HG03280 (cell line): ENCODE results near the gene CSH1.
A peak's percentile ranks its signal among the peaks of the same experiment; 100 is the strongest.
"Not testable (repeated sequence)": the region's sequence is repeated elsewhere in the genome, so short reads cannot be mapped to it uniquely, and the experiment has no call there.

Experiments
- ATAC-seq: cut with Tn5 transposase; IDR thresholded peaks from one replicate; pipeline ENCODE4 v1.9.1; 2021; ENCODE audit warnings: mild to moderate bottlenecking, moderate library complexity; ENCODE audit not compliant: unreplicated experiment

Gene CSH1

DNA sequence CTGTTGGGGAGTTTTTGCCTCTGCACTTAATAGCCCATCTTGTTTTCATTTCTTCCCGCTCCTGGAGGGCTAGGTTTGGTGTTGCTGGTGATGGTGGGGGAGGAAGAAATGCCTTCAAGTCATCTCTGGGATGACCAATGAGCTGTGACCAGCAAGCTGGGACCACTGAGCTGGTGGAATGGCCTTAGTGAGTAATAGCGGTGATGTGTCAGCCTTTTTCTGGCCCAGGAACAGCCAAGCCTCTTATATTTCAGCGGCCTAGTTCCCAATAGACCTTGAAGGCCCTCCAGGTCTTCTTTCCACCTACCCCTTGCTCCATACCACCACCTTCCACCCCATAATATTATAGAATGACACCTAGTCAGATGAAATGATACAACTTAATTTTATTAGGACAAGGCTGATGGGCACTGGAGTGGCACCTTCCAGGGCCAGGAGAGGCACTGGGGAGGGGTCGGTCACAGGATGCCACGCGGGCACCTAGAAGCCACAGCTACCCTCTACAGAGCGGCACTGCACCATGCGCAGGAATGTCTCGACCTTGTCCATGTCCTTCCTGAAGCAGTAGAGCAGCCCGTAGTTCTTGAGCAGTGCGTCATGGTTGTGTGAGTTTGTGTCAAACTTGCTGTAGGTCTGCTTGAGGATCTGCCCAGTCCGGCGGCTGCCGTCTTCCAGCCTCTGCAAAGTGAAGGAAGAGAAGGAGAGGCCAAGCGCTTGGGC, 24.6 kb downstream of the CSH1 start:
- ATAC-seq: not testable (repeated sequence)

DNA sequence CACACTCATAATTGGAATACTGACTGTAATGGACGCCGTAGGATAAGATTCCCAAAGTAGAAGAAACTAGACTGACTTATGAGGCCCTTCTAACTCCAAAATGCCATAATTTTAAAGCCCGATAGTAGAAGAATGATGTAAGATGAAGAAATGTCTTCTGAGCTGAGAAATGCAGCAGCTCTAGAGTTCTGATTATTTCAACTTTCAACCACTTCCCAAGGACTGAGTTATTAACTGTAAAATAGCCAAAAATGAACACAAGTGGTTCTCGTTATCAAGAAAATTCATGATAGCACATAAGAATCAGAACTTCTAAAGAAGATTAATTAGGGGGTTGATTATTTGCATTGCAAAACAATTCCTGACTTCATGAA, 26.1 kb downstream of the CSH1 start:
- not testable (repeated sequence) for ATAC-seq

DNA sequence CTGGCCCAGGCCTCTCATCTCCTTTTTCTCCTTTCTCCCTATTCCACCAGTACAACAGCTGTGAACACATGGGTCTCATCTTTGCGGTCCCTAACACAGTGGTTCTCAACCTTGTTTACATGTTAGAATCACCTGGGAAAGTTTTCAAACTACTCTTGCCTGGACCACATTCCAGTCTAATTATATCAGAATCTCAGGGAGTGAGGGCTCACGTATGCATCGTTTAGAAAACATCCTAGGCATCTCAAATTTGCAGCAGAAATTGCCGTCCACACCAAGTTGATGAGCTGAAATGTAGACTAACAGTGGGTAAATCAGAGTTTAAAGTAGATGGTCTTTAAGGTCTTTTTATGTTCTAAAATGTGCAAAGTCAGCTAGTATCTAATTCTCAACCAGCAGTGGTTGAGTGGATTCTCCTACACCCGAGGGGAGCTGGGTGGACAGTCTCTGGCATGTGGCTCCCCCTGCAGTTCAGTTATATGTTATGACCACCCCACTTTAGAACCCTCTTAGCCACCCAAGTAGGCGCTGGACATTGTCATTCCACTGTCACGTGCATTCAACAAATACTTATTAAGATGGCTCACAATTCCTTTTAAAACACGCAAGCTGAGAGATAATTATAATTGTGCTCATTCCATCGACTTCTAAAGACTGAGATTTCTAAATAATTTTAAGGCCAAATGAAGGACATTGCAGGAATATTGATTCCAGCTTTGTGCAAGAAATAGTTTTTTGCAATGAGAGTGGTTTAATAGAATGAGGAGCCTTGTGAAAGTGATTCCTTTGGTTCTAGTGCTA, 26.7 kb downstream of the CSH1 start:
- not testable (repeated sequence) for ATAC-seq

DNA sequence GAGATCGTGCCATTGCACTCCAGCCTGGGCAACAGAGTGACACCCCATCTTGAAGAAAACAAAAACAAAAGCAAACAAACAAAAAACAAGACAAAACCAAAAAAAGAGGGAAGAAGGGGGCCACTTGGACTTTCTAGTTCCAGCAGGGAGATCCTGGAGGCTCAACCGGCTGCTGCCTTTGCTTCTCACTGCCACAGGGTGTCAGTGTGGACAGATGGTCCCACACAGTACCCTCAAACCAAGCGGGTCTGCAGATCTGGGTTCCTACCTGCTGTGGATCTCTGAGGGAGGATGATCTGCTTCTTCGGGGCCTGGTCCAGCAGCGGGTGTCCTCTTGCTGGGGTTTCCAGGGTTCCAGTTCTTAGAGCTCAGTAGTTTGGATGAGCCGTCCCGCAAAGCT, 29.7 kb downstream of the CSH1 start:
- not testable (repeated sequence) for ATAC-seq

DNA sequence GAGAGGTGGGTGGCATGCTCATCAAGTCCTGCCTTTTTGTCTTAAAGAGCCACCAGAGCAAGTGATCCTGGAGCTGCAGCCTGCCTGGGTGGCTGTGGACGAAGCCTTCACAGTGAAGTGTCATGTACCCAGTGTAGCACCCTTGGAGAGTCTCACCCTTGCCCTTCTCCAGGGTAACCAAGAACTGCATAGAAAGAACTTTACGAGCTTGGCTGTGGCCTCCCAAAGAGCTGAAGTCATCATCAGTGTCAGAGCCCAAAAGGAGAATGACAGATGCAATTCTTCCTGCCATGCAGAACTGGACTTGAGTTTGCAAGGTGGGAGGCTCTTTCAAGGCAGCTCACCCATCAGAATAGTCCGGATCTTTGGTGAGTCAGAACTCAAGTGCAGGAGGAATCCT, 37.1 kb downstream of the CSH1 start:
- no peak for ATAC-seq

DNA sequence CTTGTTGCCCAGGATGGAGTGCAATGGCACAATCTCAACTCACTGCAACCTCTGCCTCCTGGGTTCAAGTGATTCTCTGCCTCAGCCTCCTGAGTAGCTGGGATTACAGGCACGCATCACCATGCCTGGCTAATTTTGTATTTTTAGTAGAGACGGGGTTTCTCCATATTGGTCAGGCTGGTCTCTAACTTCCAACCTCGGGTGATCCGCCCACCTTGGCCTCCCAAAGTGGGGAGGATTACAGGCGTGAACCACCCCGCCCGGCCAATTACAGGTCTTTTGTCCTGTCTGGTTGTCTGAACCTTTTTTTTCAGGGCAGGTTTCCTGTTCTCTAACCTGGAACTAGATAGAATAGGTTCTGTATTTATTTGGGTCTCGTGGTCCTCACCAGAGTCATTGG, 39.9 kb downstream of the CSH1 start:
- not testable (repeated sequence) for ATAC-seq

DNA sequence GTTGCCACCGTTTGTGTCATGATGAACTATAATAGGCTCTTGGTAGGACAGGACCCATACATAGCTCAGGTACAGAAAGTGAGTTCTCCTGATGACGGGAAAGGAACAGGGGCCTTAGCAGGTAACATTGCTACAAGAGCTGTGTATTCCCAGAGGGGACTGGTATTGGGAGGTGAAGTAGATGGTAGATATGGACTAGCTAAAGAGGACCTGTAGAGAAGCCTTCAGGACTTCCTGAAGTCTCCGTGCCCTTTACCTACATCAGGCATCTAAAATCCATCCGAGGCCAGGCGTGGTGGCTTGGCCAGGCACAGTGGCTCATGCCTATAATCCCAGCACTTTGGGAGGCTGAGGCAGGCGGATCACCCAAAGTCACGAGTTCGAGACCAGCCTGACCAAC, 41.2 kb downstream of the CSH1 start:
- ATAC-seq: no peak

DNA sequence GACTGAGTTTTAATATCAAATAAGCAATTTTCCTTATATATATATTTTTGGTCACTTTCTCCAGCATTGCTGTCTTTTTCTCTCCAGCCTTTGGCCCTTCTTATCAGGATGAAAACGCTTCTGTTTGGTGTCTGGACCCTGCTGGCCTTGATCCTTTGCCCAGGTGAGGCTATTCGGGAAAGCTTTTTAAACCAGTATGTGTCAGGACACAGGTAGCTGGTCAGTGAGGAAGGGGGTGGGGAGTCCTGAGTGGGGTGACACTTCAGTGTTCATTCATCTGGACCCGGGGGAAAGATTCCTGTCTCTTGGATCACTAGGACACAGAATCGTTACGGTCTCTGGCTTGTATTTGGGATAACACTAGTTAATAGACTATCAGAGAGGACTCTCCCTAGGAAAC, 41.7 kb downstream of the CSH1 start:
- no peak for ATAC-seq

DNA sequence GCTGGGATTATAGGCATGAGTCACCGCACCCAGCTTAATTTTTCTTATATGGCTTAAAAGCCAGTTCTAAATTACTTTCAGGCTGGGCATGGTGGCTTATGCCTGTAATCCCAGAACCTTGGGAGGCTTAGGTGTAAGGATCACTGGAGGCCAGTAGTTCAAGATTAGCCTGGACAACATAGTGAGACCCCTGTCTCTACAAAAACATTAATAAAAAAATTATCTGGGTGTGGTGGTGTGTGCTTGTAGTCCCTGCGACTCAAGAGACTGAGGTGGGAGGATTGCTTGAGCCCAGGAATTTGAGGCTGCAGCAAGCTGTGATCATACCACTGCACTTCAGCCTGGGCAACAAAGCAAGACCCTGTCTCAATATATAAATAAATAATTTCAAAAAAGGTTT, 43.1 kb downstream of the CSH1 start:
- no peak for ATAC-seq

DNA sequence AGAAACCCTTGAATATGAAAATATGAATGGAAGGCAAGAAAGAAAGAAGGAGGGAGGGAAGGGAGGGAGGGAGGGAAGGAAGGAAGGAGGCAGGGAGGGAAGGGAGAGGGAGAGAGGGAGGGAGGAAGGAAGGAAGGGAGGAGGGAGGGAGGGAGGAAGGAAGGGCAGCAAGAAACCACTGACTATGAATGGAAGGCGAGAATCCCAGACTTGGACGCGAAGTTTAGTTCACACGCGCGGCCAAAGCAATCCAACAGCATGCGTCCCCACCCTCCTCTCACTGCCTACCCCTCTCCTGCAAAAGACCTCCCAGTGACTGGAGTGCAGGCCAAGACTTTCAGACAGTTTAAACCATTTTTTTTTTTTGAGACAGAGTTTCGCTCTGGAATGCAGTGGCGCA, 46.0 kb downstream of the CSH1 start:
- ATAC-seq: no peak

DNA sequence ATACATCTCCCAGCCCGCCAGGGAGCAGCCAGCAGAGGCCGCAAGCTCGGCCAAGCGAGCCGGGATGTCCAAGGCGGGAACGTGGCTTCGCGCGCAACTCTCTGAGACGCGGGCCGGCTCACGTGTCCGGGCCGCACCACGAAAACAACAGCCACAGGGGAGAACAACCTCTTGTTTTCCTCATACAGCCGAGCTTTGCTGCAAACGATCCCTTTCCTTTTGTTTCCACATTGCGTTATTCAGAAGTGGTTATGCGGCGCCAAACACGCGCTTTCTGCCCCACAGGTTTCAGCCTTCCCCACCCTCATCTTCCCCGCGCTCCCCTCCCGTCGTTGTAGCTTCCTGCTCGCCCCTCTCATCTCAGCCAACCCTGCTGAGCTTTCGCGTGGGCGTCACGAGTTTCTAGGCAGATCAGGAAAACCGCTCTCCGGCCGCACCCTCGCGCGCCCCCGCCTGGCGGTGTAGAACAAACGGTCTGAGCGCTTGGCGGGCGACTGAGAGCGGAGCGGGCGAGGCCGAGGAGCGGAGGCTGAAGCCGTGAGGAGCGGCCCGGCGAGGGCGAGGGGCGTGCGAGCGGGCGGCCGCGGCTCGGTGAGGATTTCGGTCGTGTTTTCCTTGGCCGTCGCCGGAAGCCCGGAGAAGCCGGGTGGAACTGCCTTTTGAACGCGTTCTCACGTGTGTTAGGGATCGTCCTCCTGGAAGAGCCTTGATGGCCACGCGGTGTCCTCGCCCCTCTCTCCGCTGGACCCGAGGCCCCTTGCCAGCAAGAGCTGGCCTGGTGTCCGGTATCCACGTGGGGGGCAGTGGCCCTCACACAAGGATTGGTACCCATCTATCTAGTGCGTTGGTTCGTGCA, 47.3 kb downstream of the CSH1 start:
- ATAC-seq: peak; percentile 78

DNA sequence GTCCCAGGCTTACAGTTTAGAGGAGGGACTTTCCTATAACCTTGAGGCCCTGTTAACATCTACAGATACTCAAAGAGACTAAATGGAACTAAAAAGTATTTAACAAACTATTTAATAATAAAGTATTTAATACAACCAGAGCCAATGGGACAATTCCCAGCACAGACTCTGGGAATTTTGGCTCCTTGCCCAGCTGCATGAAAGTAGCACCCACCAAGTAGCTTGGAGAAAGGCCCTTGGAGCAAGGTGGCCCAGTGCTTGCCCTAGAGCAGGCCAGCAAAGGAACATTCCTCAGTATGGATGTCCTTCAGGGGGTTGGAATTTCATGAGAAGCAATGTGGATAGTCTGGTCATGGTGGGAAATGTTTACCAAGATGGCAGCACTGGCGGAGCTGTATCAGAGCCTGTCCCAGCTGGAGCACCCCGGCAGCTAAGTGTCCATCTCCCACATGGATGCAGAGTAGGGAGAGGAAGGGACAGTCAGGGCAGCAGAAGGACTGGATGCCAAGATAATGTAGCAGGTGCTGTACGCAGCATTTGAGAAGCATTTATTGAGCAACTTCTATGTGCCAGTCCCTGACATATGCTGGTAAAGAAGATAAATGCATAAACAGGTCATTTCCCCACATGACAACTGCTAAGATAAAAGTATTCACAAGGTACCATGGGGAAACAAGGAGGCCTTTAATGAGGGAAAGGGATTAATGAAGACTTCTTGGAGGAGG, 48.7 kb downstream of the CSH1 start:
- ATAC-seq: no peak

DNA sequence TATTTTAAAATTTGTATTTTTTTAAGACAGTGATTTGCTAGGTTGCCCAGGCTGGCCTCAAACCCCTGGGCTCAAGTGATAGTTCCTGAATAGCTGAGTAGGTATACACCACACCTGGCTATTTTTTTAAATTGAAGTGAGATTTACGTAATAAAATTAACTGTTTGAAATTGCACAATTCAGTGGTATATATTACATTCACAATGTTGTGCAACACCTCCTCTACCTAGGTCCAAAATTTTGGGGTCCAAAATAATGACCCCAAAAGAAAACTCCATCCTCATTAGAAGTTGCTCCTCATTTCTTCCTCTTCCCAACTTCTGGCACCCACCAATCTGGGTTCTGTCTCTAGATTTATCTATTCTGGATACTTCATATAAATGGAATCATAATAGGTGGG, 50.9 kb downstream of the CSH1 start:
- no peak for ATAC-seq
